A549 (cell line): ENCODE results near the gene PLEKHA8. TPM values are rescaled to one million over a fixed set of nuclear protein-coding genes. Genes with fewer than 3 reads are reported as not detected.

Source experiments
- ATAC-seq, 2 experiments: fragments of 200-7000 bp in 1 of 2; fragments of >200 bp in 1 of 2; cut with Nextera tagmentation in 1 of 2; cut with Tn5 transposase in 1 of 2; 3 replicates each; pipeline versions ENCODE4 v1.8.0 to v1.9.1; 2018 to 2020; ENCODE audit warnings: mild to moderate bottlenecking in 1 of 2, moderate library complexity in 1 of 2
- CTCF ChIA-PET: fragments of 300-600 bp; sonication (Branson Sonifier 250); formaldehyde crosslinking; extraction: SDS; loops from one replicate; lab custom pipeline; 2021; ENCODE audit warnings: antibody characterized with exemption, inconsistent platforms; lab: Yijun Ruan, JAX
- POLR2A ChIA-PET: fragments of 350-600 bp; formaldehyde crosslinking; extraction: SDS; loops from one replicate; lab custom pipeline; 2021; ENCODE audit warnings: antibody characterized with exemption, inconsistent platforms; lab: Yijun Ruan, JAX
- DNase-seq, 2 experiments: peaks; one replicate each; pipeline versions ENCODE4 v3.0.0 to v3.0.0-alpha.2; 2011 to 2016; ENCODE audit warnings: low read depth in 1 of 2, low spot score in 1 of 2
- FAIRE-seq: peaks from 2 replicates; lab custom pipeline; 2011; peaks lifted over from hg19 to GRCh38; lab: Jason Lieb, UNC
- H3K27ac ChIP-seq, 2 experiments: fragments of >200 bp; sonication (Bioruptor Twin); formaldehyde crosslinking; 3 replicates each; pipeline ENCODE4 v1.5.1; 2016 to 2017
- H3K4me1 ChIP-seq: fragments of >200 bp; sonication (Bioruptor Twin); formaldehyde crosslinking; 3 replicates; pipeline ENCODE4 v1.6.1; 2016
- H3K4me2 ChIP-seq: fragments of >200 bp; sonication (Bioruptor Twin); formaldehyde crosslinking; 3 replicates; pipeline ENCODE4 v1.6.1; 2016
- H3K4me3 ChIP-seq: fragments of >200 bp; sonication (Bioruptor Twin); formaldehyde crosslinking; 3 replicates; pipeline ENCODE4 v1.5.1; 2016
- H3K9me3 ChIP-seq: fragments of >200 bp; sonication (Bioruptor Twin); formaldehyde crosslinking; 3 replicates; pipeline ENCODE4 v1.6.1; 2016
- ATOH8 ChIP-seq: fragments of 250-450 bp; sonication (Bioruptor Pico); IDR thresholded peaks from 2 replicates; pipeline ENCODE4 v1.5.0; 2020; ENCODE audit warnings: low read depth, mild to moderate bottlenecking, moderate library complexity
- CBX2 ChIP-seq: fragments of 200-600 bp; sonication (generic); IDR thresholded peaks from 2 replicates; pipeline ENCODE4 v1.6.1; 2016; ENCODE audit warnings: low read depth, mild to moderate bottlenecking, borderline replicate concordance
- CHD2 ChIP-seq: fragments of 150-350 bp; IDR thresholded peaks from 2 replicates; pipeline ENCODE4 v1.6.1; 2014; ENCODE audit warnings: low read length; ENCODE audit not compliant: partially characterized antibody
- EHF ChIP-seq: fragments of 250-450 bp; sonication (Bioruptor Pico); IDR thresholded peaks from 2 replicates; pipeline ENCODE4 v1.5.0; 2020; ENCODE audit warnings: mild to moderate bottlenecking
- FOXS1 ChIP-seq: fragments of 250-450 bp; sonication (Bioruptor Pico); IDR thresholded peaks from 2 replicates; pipeline ENCODE4 v1.5.0; 2020; ENCODE audit warnings: mild to moderate bottlenecking, moderate library complexity
- GATA3 ChIP-seq: IDR thresholded peaks from 2 replicates; pipeline ENCODE4 v1.6.1; 2012; ENCODE audit warnings: borderline replicate concordance
- HDAC2 ChIP-seq: fragments of 200-600 bp; sonication (generic); IDR thresholded peaks from 2 replicates; pipeline ENCODE4 v1.6.1; 2016
- HMGXB4 ChIP-seq: fragments of 250-450 bp; sonication (Bioruptor Pico); IDR thresholded peaks from 2 replicates; pipeline ENCODE4 v1.5.0; 2021; ENCODE audit warnings: mild to moderate bottlenecking, moderate library complexity, borderline replicate concordance
- HOXA7 ChIP-seq: fragments of 250-450 bp; sonication (Bioruptor Pico); IDR thresholded peaks from 2 replicates; pipeline ENCODE4 v1.5.0; 2020; ENCODE audit warnings: mild to moderate bottlenecking, moderate library complexity
- HOXB13 ChIP-seq: fragments of 250-450 bp; sonication (Bioruptor Pico); IDR thresholded peaks from 2 replicates; pipeline ENCODE4 v1.5.0; 2020; ENCODE audit warnings: low read depth, mild to moderate bottlenecking, moderate library complexity
- JUNB ChIP-seq: fragments of >200 bp; sonication (Bioruptor Twin); formaldehyde crosslinking; IDR thresholded peaks from 2 replicates; pipeline ENCODE4 v1.6.1; 2016
- MAX ChIP-seq: IDR thresholded peaks from 2 replicates; pipeline ENCODE4 v1.6.1; 2012
- POLR2A ChIP-seq: IDR thresholded peaks from 2 replicates; pipeline ENCODE4 v1.6.1; 2012; ENCODE audit warnings: mild to moderate bottlenecking, low read length
- RCOR1 ChIP-seq: fragments of 150-350 bp; IDR thresholded peaks from 2 replicates; pipeline ENCODE4 v1.6.1; 2014; ENCODE audit warnings: antibody characterized with exemption, low read length, low read depth
- SREBF2 ChIP-seq: fragments of 450-650 bp; IDR thresholded peaks from 2 replicates; pipeline ENCODE4 v1.6.1; 2014; ENCODE audit warnings: mild to moderate bottlenecking, moderate library complexity
- WGBS: methylation state at CpG from one replicate; pipeline ENCODE4 v1.1.6; 2017; ENCODE audit errors: missing lambda C conversion rate; 5-methylcytosine and 5-hydroxymethylcytosine counted together
- polyA plus RNA-seq, 4 experiments: library from polyadenylated mRNA; depleted of rRNA in 3 of 4; stranded (reverse); fragments of >200 nt; fragmentation: RNase III in 1 of 4; extraction: RNeasy Plus Mini Kit Qiagen cat#74134 plus additional on column Dnase treatment in 1 of 4; gene quantifications; 2 replicates in 3 of 4; 3 replicates in 1 of 4; pipeline ENCODE4 v1.2.3, GENCODE V29; 2011 to 2017

The PLEKHA8 gene
- polyA plus RNA-seq, 2 of the 4 experiments (the other 2 are of a cell fraction), result 5.9 to 10.9 TPM

- H3K4me3 ChIP-seq, result no peak overlapping the region
- ATAC-seq, result no peak
- WGBS, result 58% methylated on average over 3 of the region's 3 CpGs
- H3K4me2 ChIP-seq, result no peak overlapping the region
- H3K9me3 ChIP-seq, result no peaks in the 10 kb centered on the region
- no peak for DNase-seq
- TF ChIP-seq CBX2 (no peak), HMGXB4 (no peak), POLR2A (no peak), ATOH8 (CRISPR knock-in tag) (no peak), CHD2 (no peak), HOXA7 (CRISPR knock-in tag) (no peak), MAX (no peak)
- peaks cover 21% of the 10 kb centered on the region; the same call in 2 of the 3 replicates for H3K4me1 ChIP-seq
- H3K27ac ChIP-seq, result no peak overlapping the region
- FAIRE-seq, result no peak
- CTCF ChIA-PET, result interaction anchor here (1.8 to 6.4 kb wide), 2 partner anchors 11 to 389 kb away, joined by 6 to 30 read pairs; no protein-coding TSS in a partner anchor
- POLR2A ChIA-PET, result no interaction called here
Observed at GRCh38 chr7:30175180-30175579, 147.0 kb downstream of the PLEKHA8 start.

GRCh38 chr7:30175636-30176147 lies 147.5 kb downstream of the PLEKHA8 start:
- FAIRE-seq (no peak), DNase-seq (no peak), ATAC-seq (no peak)
- ChIA-PET CTCF (interaction anchor here (1.8 to 6.4 kb wide), 2 partner anchors 12 to 388 kb away, joined by 6 to 30 read pairs; no protein-coding TSS in a partner anchor), POLR2A (no interaction called here)
- Histone ChIP-seq H3K9me3 (no peaks in the 10 kb centered on the region), H3K4me1 (peaks cover 21% of the 10 kb centered on the region; the same call in 2 of the 3 replicates), H3K4me3 (no peak overlapping the region), H3K27ac (no peak overlapping the region), H3K4me2 (no peak overlapping the region)
- TF ChIP-seq POLR2A (no peak), RCOR1 (no peak), CHD2 (no peak), SREBF2 (no peak), JUNB (no peak), HDAC2 (no peak), EHF (no peak), GATA3 (no peak), HOXB13 (CRISPR knock-in tag) (no peak)
- WGBS, result 82% methylated on average over 7 of the region's 7 CpGs

GRCh38 chr7:30176463-30177109 lies 148.4 kb downstream of the PLEKHA8 start:
- H3K9me3 ChIP-seq, result no peaks in the 10 kb centered on the region
- no peak for DNase-seq
- WGBS, result 68% methylated on average over 6 of the region's 6 CpGs
- H3K4me2 ChIP-seq, result no peak overlapping the region
- peaks cover 16% of the 10 kb centered on the region; the same call in 2 of the 3 replicates for H3K4me1 ChIP-seq
- CTCF ChIA-PET, result interaction anchor here (1.8 to 6.4 kb wide), 2 partner anchors 12 to 387 kb away, joined by 6 to 30 read pairs; no protein-coding TSS in a partner anchor
- ATAC-seq, result no peak
- no peak for TF ChIP-seq HDAC2
- POLR2A ChIA-PET, result no interaction called here
- no peak overlapping the region for H3K4me3 ChIP-seq
- FAIRE-seq, result no peak
- no peak overlapping the region for H3K27ac ChIP-seq

- no peak for FAIRE-seq
- TF ChIP-seq FOXS1 (CRISPR knock-in tag) (no peak), RCOR1 (no peak), SREBF2 (no peak)
- CTCF ChIA-PET, result interaction anchor here (6.4 kb wide), 1 partner anchor 13 kb away, joined by 30 read pairs; no protein-coding TSS in a partner anchor
- H3K4me3 ChIP-seq, result no peak overlapping the region
- POLR2A ChIA-PET, result no interaction called here
- no peak overlapping the region for H3K27ac ChIP-seq
- H3K9me3 ChIP-seq, result no peaks in the 10 kb centered on the region
- DNase-seq, result no peak
- peaks cover 10% of the 10 kb centered on the region; the same call in 2 of the 3 replicates for H3K4me1 ChIP-seq
- H3K4me2 ChIP-seq, result no peak overlapping the region
- 75% methylated on average over 5 of the region's 5 CpGs for WGBS
- ATAC-seq, result no peak
Observed at GRCh38 chr7:30177186-30177585, 149.0 kb downstream of the PLEKHA8 start.
